Measurements from ENCODE around the gene SUSD4.

Gene SUSD4

DNA sequence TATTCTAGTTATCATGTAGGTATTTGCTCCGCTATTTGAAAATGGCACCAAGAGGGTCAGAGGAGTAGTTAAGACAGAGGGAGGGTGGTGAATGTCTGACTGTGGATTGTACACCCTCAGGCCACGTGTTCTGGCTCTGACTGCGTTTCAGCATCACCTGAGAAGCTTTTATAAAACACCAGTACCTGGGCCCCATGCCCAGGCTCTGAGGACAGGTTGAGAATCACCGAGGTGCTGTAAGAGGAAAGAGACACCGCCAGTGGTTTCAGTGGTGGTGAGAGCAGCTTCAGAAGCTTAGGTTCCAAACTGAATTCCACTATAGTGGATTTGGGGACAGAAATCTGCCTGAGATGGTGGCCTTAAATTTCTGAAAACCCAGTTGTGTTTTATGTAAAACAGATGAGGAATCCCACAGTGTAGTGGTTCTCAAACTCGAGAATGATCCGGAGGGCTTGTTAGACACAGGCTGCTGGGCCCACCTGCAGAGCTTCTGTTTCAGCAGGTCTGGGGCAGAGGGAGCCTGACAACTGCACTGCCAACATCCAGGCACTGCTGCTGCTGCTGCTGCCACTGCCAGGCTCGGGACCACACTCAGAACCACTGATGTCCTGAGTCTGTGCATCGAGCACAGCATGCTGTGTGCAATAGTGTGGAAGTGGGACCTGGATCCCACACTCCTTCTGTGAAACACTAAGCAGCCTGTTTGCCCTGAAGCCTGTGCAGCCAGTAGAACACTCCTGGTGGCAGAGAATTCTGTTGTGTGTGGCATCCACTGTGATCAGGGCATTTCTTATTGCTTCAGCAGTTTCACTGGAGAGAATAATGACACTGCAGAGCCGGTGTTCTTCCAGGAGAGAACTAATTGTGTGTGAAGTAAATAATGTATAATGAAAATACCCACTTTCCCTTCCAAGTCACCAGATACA, 98.7 kb downstream of the SUSD4 start:
- DNase-seq (ENCODE audit: low read depth) = no peak
- TF ChIP-seq, protein P1, sequence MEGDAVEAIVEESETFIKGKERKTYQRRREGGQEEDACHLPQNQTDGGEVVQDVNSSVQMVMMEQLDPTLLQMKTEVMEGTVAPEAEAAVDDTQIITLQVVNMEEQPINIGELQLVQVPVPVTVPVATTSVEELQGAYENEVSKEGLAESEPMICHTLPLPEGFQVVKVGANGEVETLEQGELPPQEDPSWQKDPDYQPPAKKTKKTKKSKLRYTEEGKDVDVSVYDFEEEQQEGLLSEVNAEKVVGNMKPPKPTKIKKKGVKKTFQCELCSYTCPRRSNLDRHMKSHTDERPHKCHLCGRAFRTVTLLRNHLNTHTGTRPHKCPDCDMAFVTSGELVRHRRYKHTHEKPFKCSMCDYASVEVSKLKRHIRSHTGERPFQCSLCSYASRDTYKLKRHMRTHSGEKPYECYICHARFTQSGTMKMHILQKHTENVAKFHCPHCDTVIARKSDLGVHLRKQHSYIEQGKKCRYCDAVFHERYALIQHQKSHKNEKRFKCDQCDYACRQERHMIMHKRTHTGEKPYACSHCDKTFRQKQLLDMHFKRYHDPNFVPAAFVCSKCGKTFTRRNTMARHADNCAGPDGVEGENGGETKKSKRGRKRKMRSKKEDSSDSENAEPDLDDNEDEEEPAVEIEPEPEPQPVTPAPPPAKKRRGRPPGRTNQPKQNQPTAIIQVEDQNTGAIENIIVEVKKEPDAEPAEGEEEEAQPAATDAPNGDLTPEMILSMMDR (IDR thresholded peaks at IDR 0.05; ENCODE audit: low read depth, low read length, missing control alignments) = no peak
- in situ Hi-C loops (cut with HindIII; ENCODE audit: low sequenced_read_pairs) = no loop called here
- no peak overlapping the region for H3K4me3 ChIP-seq (ENCODE audit: low read depth, low read length)

DNA sequence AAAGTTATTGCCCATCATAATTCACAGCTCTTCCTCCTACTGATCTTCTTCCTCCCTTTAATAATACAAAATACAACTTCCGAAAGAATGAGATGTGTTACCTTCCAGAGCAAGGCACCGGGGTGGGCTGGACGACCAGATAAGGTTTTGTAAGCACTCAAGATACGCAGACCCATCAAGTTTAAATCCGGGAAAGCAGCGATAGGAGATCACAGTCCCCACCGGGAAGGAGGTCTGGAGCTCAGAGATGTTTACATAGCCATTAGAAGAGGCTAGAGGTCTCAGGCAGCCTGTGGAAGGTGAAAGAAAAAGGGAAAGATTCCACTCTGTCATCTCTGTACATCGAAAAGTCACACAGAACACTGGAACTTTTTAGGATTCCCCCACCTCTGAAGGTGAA, 99.4 kb downstream of the SUSD4 start:
- in situ Hi-C loops (cut with HindIII; ENCODE audit: low sequenced_read_pairs) = no loop called here
- no peak overlapping the region for H3K4me3 ChIP-seq (ENCODE audit: low read depth, low read length)

DNA sequence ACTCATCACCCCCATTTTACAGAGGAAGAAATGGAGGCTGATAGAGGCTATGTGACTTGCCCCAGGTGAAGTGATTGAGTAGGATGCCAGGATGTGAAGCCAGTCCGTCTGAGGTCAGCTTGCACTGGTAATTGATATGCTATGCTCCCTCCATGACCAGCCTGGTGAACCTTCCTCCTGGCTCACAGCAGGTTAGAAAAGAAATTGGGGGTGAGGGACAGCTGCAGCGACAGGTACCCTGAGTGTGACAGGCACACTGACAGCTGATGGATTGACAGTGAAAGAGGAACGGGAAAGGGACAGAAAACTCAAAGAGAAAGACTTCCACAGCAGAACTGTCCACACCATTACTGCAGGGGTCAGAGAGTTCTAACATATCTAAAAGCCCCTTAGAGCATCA, 102.1 kb downstream of the SUSD4 start:
- in situ Hi-C loops (cut with HindIII; ENCODE audit: low sequenced_read_pairs) = no loop called here
- TF ChIP-seq, protein P1 (IDR thresholded peaks at IDR 0.05; ENCODE audit: low read depth, low read length, missing control alignments) = no peak
- no peak for DNase-seq (ENCODE audit: low read depth)
- H3K4me3 ChIP-seq (ENCODE audit: low read depth, low read length) = no peak overlapping the region

More for the DNA sequence above, 99.4 kb downstream of the SUSD4 start:
- TF ChIP-seq, protein P1 (IDR thresholded peaks at IDR 0.05; ENCODE audit: low read depth, low read length, missing control alignments) = no peak
- no peak for DNase-seq (ENCODE audit: low read depth)

DNA sequence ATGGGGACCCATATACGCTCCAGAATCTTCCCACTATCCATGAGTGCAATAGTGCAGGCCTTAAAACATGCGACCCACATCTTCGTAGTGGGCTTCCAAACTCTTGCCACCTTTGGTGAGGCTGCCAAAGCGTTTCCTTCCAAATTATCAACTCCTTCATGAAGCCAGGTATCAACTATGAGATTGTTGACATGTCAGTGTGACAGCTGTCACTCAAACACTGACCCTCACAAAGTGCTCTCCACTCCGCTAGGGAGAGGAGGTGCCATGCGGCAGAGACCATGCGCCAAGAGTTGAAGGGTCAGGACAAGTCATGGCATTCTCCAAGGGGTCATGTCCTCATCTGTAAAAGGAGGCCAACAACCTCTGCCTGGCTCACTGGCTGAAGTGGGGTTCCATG, 103.3 kb downstream of the SUSD4 start:
- DNase-seq (ENCODE audit: low read depth) = no peak
- in situ Hi-C loops (cut with HindIII; ENCODE audit: low sequenced_read_pairs) = no loop called here
- no peak overlapping the region for H3K4me3 ChIP-seq (ENCODE audit: low read depth, low read length)
- TF ChIP-seq, protein P1 (IDR thresholded peaks at IDR 0.05; ENCODE audit: low read depth, low read length, missing control alignments) = no peak

DNA sequence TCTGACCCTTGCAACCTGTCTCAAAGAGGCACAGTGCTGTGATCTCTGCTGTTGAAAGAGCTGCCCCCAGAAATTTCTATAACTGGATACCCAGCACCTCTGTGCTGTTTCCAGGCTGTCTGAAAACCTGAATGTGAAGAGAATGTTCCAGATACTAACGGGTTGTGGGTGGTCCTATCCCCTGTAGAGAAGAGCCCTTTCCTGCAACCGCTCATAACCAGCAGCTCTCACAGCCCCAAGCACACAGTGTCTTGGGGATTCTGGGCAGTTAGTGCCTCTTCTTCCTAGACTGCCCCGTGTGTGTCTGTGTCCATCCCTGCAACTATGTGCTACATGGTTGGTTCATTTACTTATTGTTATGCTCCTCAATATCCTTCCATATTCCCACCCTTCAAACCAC, 104.5 kb downstream of the SUSD4 start:
- no peak for DNase-seq (ENCODE audit: low read depth)
- H3K4me3 ChIP-seq (ENCODE audit: low read depth, low read length) = no peak overlapping the region
- TF ChIP-seq, protein P1 (IDR thresholded peaks at IDR 0.05; ENCODE audit: low read depth, low read length, missing control alignments) = no peak
- in situ Hi-C loops (cut with HindIII; ENCODE audit: low sequenced_read_pairs) = no loop called here

DNA sequence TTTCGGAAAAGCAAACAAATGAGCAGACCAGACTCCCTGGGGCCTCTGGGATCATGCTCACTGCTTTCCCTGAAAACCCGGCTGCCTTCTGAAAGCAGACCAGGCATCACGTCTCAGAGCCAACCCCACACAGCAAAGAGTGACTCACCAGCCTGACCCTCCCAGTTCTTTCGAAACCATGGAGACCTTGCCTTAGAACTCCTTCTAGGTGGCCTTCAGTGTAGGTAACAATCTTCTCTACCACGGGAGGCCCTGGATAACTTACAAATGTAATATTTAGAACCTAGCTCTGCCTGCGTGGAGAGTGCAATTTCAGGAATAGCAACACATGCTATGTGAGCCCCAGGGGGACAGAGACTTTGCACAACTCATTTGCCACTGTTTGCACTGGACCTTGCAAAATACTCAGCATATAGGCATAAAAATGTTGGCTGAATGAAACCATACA, 105.2 kb downstream of the SUSD4 start:
- DNase-seq (ENCODE audit: low read depth) = peak; percentile 51
- in situ Hi-C loops (cut with HindIII; ENCODE audit: low sequenced_read_pairs) = no loop called here
- no peak overlapping the region for H3K4me3 ChIP-seq (ENCODE audit: low read depth, low read length)
- TF ChIP-seq, protein P1 (IDR thresholded peaks at IDR 0.05; ENCODE audit: low read depth, low read length, missing control alignments) = no peak

Data from astrocyte of the cerebellum (primary cell).